Naive thymus-derived CD4-positive, alpha-beta T cell (primary cell): ENCODE results near the gene CTXN2. TPM values are rescaled to one million over a fixed set of nuclear protein-coding genes. Genes with fewer than 3 reads are reported as not detected.

Experiments
- ATAC-seq: fragments of 150-1000 bp; cut with Tn5 transposase; 2 replicates; pipeline ENCODE4 v1.10.0; 2021; ENCODE audit warnings: mild to moderate bottlenecking, moderate library complexity
- CTCF ChIA-PET: fragments of 350-600 bp; sonication (Branson Sonifier 250); formaldehyde crosslinking; loops from one replicate; lab custom pipeline; 2021; ENCODE audit warnings: antibody characterized with exemption; lab: Charles Lee
- POLR2A ChIA-PET: fragments of 350-600 bp; sonication (Branson Sonifier 250); formaldehyde crosslinking; loops from one replicate; lab custom pipeline; 2021; ENCODE audit warnings: antibody characterized with exemption, inconsistent platforms; lab: Charles Lee
- DNase-seq, 9 donors: peaks; one replicate each; pipeline versions ENCODE4 v3.0.0 to v3.0.0-alpha.2; 2020 to 2022; ENCODE audit warnings: mixed read lengths in 1 of 9
- H3K27ac ChIP-seq: one replicate; pipeline ENCODE4 v1.7.0; 2013; ENCODE audit warnings: mild to moderate bottlenecking, low read depth, low read length, moderate library complexity
- H3K27me3 ChIP-seq, 2 donors: one replicate each; pipeline ENCODE4 v1.7.0; 2013; ENCODE audit warnings: low read length in 2 of 2, mild to moderate bottlenecking in 2 of 2, moderate library complexity in 2 of 2; ENCODE audit not compliant: control insufficient read depth in 2 of 2, insufficient read depth in 2 of 2
- H3K36me3 ChIP-seq, 3 experiments: 1 replicate in 2 of 3; 2 replicates in 1 of 3; pipeline ENCODE4 v1.7.0; 2013; ENCODE audit warnings: low read length in 3 of 3, mild to moderate bottlenecking in 3 of 3, moderate library complexity in 1 of 3; ENCODE audit not compliant: insufficient read depth in 3 of 3, control insufficient read depth in 2 of 3
- H3K4me1 ChIP-seq, 2 donors: one replicate each; pipeline ENCODE4 v1.7.0; 2013; ENCODE audit warnings: low read length in 2 of 2, mild to moderate bottlenecking in 2 of 2, moderate library complexity in 1 of 2; ENCODE audit not compliant: control insufficient read depth in 2 of 2, insufficient read depth in 2 of 2
- H3K4me3 ChIP-seq: 2 replicates; pipeline ENCODE4 v1.7.0; 2013; ENCODE audit warnings: mild to moderate bottlenecking, low read length
- H3K9me3 ChIP-seq, 3 experiments: 1 replicate in 2 of 3; 2 replicates in 1 of 3; pipeline ENCODE4 v1.7.0; 2013; ENCODE audit warnings: low read length in 3 of 3; ENCODE audit not compliant: control insufficient read depth in 2 of 3
- H3K27ac Mint-ChIP-seq, 9 donors: one replicate each; pipeline ENCODE4 v1.8.0; 2020 to 2022; ENCODE audit warnings: mixed read lengths in 9 of 9, mild to moderate bottlenecking in 8 of 9, moderate library complexity in 5 of 9, inconsistent platforms in 2 of 9
- H3K27me3 Mint-ChIP-seq, 5 donors: one replicate each; pipeline ENCODE4 v1.8.0; 2021 to 2022; ENCODE audit warnings: mixed read lengths in 5 of 5, mild to moderate bottlenecking in 1 of 5
- H3K36me3 Mint-ChIP-seq, 5 donors: one replicate each; pipeline ENCODE4 v1.8.0; 2020 to 2022; ENCODE audit warnings: mixed read lengths in 5 of 5, mild to moderate bottlenecking in 3 of 5, inconsistent platforms in 1 of 5
- H3K4me1 Mint-ChIP-seq, 7 donors: one replicate each; pipeline ENCODE4 v1.8.0; 2020 to 2022; ENCODE audit warnings: mixed read lengths in 7 of 7, mild to moderate bottlenecking in 3 of 7, inconsistent platforms in 1 of 7
- H3K4me3 Mint-ChIP-seq, 10 donors: one replicate each; pipeline ENCODE4 v1.8.0; 2020 to 2022; ENCODE audit warnings: mild to moderate bottlenecking in 10 of 10, mixed read lengths in 10 of 10, moderate library complexity in 6 of 10, inconsistent platforms in 2 of 10
- H3K9me3 Mint-ChIP-seq, 11 donors: one replicate each; pipeline ENCODE4 v1.8.0; 2020 to 2022; ENCODE audit warnings: mixed read lengths in 11 of 11, mild to moderate bottlenecking in 4 of 11, inconsistent platforms in 1 of 11, moderate library complexity in 1 of 11
- intact Hi-C, 2 donors: fragments of 100-400 bp; cut with micrococcal nuclease; formaldehyde crosslinking; loops; one replicate each; pipeline ENCODE4 v1.15.1; 2023
- polyA plus RNA-seq, 2 donors: library from polyadenylated mRNA; unstranded; fragments of 300-500 nt; fragmentation: Illumina TruSeq; gene quantifications; one replicate each; pipeline ENCODE4 v1.2.3, GENCODE V29; 2021
- total RNA-seq, 6 experiments: library from RNA in 5 of 6; stranded (reverse) in 5 of 6; gene quantifications; 1 replicate in 5 of 6; 2 replicates in 1 of 6; pipeline ENCODE4 v1.2.3 and lab custom pipeline; 2021 to 2026

The CTXN2 gene
- total and polyA plus RNA-seq, 7 experiments from 2014 or later, result not detected

DNA sequence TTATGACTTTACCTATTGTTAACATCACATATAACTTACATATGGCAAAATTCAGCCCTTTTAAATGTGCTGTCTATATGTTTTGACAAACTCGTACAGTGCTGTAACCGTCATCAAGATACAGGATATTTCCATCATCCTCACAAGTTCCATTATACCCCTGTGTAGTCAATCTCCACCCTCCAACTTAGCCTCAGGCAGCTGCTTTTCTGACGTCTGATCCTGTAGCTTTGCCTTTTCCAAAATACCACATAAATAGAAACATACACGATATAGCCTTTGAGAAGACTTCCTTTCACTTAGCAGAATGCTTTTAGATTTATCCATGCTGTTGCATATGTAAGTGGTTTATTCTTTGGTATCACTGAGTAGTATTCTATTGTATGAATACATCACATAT lies 61.7 kb downstream of the CTXN2 start:
- CTCF ChIA-PET, result no interaction called here

More for the DNA sequence above, 61.7 kb downstream of the CTXN2 start:
- H3K9me3 Mint-ChIP-seq, result peaks cover 0 to 4% (median 0%) of the 10 kb centered on the region in 11 donors
- H3K27me3 Mint-ChIP-seq, result peaks cover 0 to 42% (median 23%) of the 10 kb centered on the region in 5 donors
- H3K36me3 Mint-ChIP-seq, result no peaks in the 10 kb centered on the region
- no peak for ATAC-seq
- no peaks in the 10 kb centered on the region for H3K9me3 ChIP-seq
- POLR2A ChIA-PET, result no interaction called here
- H3K4me1 ChIP-seq, result no peaks in the 10 kb centered on the region
- intact Hi-C loops, result loop anchor here in 1 of 2 donors (10.0 kb wide), 1 partner anchor 1058 kb away; no protein-coding TSS in a partner anchor
- H3K4me1 Mint-ChIP-seq, result peaks cover 0 to 2% (median 0%) of the 10 kb centered on the region in 7 donors
- no peaks in the 10 kb centered on the region for H3K36me3 ChIP-seq
- no peak overlapping the region for H3K4me3 ChIP-seq
- DNase-seq, result no peak
- H3K27ac ChIP-seq, result no peak overlapping the region
- no peak overlapping the region for H3K4me3 Mint-ChIP-seq
- H3K27ac Mint-ChIP-seq, result no peak overlapping the region
- no peaks in the 10 kb centered on the region for H3K27me3 ChIP-seq

Other genes with a start within 250 kb of the CTXN2 start
- gene SLC24A5, start 70.7 kb upstream of the CTXN2 start, total RNA-seq, result not detected
- gene SLC24A5, start 70.7 kb upstream of the CTXN2 start, polyA plus RNA-seq, result not detected
- gene MYEF2, start 13.4 kb upstream of the CTXN2 start, total RNA-seq, result 10 to 100 TPM; 16.4 to 29.1 (median 17.8) TPM
- 1 to 10 TPM; 1.4 to 1.8 TPM for gene MYEF2, start 13.4 kb upstream of the CTXN2 start, polyA plus RNA-seq
- gene SLC12A1, start 14.6 kb downstream of the CTXN2 start, total RNA-seq, result not detected
- gene SLC12A1, start 14.6 kb downstream of the CTXN2 start, polyA plus RNA-seq, result not detected
- gene DUT, start 139.8 kb downstream of the CTXN2 start, total RNA-seq, result 100 to 1,000 TPM in 3 of 5 experiments, 10 to 100 TPM in 2; 54.7 to 219 (median 116) TPM
- 100 to 1,000 TPM; 115 to 134 TPM for gene DUT, start 139.8 kb downstream of the CTXN2 start, polyA plus RNA-seq